A549 treated with AZD9567 at 1 μM for 4 hours (cell line): ENCODE results near the gene MSH2. TPM values are rescaled to one million over a fixed set of nuclear protein-coding genes. Genes with fewer than 3 reads are reported as not detected.

Source experiments
- total RNA-seq: library from RNA; stranded (reverse); fragments of 200-300 nt; extraction: Qiagen RNA extraction; gene quantifications from 5 replicates; pipeline ENCODE4 v1.2.3, GENCODE V29; 2022; ENCODE audit not compliant: insufficient read depth

Gene MSH2
- total RNA-seq = 33.8 to 46.7 TPM (median 37.5 TPM) in 5 replicates

DNA sequence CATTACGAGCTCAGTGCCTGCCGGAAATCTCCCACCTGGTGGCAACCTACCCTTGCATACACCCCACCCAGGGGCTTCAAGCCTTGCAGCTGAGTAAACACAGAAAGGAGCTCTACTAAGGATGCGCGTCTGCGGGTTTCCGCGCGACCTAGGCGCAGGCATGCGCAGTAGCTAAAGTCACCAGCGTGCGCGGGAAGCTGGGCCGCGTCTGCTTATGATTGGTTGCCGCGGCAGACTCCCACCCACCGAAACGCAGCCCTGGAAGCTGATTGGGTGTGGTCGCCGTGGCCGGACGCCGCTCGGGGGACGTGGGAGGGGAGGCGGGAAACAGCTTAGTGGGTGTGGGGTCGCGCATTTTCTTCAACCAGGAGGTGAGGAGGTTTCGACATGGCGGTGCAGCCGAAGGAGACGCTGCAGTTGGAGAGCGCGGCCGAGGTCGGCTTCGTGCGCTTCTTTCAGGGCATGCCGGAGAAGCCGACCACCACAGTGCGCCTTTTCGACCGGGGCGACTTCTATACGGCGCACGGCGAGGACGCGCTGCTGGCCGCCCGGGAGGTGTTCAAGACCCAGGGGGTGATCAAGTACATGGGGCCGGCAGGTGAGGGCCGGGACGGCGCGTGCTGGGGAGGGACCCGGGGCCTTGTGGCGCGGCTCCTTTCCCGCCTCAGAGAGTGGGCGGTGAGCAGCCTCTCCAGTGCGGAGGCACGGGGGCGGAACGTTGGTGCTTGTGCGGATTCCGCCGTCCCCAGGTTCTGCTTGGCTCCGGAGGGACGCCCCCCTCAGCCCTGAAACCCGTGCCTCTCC lies at the start of gene MSH2:
TSS of gene MSH2 (plus strand) at position 352 of the 804 bp plus-strand sequence. CDS start at position 388, 36 bp downstream.

Other genes with a start within 250 kb of the MSH2 start
- 0.10 TPM in 1 of 5 replicates, not detected in the others for gene STPG4, start 247.8 kb upstream of the MSH2 start, total RNA-seq
- 1,007 to 1,347 TPM (median 1,074 TPM) in 5 replicates for gene CALM2, start 226.6 kb upstream of the MSH2 start, total RNA-seq
- gene EPCAM, start 33.8 kb upstream of the MSH2 start, total RNA-seq = 3.2 to 6.1 TPM (median 3.8 TPM) in 5 replicates
- 0.01 to 0.09 TPM (median 0.04 TPM) in 4 of 5 replicates, not detected in the other for gene KCNK12, start 167.8 kb downstream of the MSH2 start, total RNA-seq